CD4-positive, alpha-beta T cell treated with Interleukin-10 for 1 hour (primary cell): ENCODE measurements around the gene FAM163B.
"Not testable (repeated sequence)": the region's sequence is repeated elsewhere in the genome, so short reads cannot be mapped to it uniquely, and the experiment has no call there.

Source experiments
- DNase-seq: peaks from one replicate; pipeline ENCODE4 v3.0.0-alpha.2; 2020

The FAM163B gene

DNA sequence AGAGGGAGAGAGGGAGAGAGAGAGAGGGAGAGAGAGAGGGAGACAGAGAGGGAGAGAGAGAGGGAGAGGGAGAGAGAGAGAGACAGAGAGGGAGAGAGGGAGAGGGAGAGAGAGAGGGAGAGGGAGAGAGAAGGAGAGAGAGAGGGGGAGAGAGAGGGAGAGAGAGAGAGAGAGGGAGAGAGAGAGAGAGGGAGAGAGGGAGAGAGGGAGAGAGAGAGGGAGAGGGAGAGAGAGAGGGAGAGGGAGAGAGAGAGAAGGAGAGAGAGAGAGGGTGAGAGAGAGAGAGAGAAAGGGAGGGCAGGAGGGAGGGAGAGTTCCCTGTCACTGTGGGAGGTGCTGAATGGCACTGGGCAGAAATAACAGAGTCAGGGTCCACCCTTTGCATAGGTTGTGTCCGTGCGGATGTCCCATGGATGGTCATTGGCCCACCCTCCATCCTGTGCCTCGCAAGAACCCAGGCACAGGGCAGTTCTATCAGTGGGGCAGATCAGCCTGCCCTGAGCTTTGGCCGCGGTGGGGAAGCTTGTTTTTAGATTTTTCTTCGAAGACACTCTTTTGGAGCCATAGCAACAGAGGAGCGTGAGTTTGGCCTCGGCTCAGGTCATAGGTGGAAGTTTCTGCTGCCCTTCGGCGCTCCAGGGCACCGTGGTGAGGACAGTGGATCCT, 44.6 kb downstream of the FAM163B start:
- no peak for DNase-seq

DNA sequence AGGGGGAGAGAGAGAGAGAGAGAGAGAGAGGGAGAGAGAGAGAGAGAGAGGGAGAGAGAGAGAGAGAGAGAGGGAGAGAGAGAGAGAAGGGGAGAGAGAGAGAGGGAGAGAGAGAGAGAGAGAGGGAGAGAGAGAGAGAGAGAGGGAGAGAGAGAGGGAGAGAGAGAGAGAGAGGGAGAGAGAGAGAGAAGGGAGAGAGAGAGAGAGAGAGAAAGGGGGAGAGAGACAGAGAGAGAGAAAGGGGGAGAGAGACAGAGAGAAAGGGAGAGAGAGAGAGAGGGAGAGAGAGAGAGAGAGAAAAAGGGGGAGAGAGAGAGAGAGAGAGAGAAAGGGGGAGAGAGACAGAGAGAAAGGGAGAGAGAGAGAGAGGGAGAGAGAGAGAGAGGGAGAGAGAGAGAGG, 45.4 kb downstream of the FAM163B start:
- DNase-seq = not testable (repeated sequence)

DNA sequence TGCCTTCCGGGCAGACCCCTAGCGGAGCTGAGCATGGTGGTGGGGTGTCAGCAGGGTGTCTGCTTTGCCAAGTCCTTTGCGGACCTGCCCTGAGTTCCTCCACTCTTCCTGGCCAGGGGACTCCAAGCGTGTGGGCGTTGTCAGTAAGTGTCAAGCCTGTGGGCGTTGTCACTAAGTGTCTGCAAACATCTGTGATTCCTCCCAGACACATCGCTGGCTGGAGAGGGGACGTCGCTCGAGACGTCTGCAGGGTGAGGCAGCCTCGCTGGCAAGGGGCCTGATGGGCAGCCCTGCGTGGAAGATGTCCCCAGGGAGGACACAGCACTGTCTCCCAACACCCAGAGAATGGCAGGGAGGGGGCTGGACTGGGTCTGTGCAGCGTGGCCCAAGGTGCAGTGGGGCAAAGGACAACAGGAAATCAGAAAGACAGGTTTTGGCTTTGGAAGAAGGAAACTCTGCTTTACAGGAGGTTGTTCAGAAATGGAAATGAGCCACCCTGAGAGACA, 45.8 kb downstream of the FAM163B start:
- DNase-seq = no peak

DNA sequence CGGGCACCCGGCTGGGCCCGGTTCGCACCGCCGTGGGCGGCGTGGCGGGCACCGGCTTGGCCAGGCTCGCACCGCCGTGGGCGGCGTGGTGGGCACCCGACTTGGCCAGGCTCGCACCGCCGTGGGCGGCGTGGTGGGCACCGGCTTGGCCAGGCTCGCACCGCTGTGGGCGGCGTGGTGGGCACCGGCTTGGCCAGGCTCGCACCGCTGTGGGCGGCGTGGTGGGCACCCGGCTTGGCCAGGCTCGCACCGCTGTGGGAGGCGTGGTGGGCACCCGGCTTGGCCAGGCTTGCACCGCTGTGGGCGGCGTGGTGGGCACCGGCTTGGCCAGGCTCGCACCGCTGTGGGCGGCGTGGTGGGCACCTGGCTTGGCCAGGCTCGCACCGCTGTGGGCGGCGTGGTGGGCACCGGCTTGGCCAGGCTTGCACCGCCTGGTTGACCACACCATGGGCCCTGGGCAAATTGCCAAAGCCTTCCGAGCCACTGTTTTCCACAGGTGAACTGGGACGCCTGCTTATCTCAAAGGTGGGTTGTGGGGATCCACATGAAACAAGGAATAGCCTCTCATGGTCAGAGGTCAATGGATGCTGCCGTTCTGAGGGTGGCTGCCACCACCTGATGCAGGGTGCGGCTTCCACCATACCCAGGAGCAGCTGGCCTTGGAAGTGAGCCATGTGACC, 46.4 kb downstream of the FAM163B start:
- DNase-seq = no peak

DNA sequence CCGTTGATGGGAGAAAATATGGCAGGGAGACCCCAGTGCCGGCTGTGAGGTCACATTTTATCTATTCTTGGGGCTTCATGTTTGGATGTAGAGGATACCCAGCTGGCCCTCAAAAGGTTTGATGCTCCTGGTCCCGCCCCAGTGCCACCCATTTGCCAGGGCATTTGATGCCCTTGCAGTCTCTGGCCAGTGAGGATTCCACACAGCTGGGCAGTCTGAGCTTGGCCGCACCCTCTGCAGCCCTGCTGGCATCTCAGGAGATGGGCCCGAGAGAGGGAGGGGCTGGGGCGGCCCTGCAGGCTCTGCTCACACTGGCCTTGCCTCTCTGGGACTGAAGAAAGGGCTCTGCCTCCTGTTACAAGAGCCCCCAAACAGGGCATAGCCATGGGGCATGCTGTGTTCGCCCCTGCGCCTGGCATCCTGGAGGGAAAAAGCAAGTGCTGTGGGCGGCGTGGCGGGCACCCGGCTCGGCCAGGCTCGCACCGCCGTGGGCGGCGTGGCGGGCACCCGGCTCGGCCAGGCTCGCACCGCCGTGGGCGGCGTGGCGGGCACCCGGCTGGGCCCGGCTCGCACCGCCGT, 47.1 kb downstream of the FAM163B start:
- DNase-seq = no peak

DNA sequence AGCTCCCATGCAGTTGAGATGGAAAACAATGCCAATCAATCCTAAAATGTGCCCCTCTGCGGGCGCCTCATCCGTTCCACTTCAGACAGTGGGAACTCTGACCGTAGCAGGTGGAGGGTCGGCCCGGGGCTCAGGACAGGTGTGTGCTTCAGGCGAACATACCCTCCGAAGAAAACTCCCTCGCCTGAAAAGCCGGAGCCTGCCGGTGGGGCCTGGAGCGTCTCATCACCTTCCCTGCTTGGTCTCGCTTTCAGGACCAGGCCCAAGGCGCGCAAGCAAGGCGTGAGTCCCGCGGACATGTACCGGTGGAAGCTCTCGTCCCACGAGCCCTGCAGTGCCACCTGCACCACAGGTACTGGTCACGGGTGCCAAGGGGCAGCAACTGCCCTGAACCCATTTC, 48.2 kb downstream of the FAM163B start:
- no peak for DNase-seq

DNA sequence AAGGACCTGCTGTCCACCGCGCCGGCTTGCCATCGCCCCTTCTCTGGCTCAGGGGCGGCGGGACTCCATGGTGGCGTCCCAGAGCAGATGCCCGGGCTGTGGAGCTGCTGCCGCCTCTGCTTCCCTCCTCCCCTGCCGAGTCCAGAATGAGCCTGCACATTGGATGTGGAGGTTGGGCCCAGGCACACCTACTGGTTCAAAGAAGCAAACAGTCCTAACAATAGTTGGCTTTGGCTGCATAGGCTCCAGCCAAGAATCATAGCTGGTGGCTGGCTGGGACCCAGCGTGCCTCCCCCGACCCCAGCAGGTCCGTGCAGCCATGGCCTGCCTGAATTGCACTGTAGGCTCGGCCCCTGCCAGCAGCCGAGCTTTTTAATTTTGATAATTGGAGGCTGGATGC, 48.9 kb downstream of the FAM163B start:
- DNase-seq = no peak

DNA sequence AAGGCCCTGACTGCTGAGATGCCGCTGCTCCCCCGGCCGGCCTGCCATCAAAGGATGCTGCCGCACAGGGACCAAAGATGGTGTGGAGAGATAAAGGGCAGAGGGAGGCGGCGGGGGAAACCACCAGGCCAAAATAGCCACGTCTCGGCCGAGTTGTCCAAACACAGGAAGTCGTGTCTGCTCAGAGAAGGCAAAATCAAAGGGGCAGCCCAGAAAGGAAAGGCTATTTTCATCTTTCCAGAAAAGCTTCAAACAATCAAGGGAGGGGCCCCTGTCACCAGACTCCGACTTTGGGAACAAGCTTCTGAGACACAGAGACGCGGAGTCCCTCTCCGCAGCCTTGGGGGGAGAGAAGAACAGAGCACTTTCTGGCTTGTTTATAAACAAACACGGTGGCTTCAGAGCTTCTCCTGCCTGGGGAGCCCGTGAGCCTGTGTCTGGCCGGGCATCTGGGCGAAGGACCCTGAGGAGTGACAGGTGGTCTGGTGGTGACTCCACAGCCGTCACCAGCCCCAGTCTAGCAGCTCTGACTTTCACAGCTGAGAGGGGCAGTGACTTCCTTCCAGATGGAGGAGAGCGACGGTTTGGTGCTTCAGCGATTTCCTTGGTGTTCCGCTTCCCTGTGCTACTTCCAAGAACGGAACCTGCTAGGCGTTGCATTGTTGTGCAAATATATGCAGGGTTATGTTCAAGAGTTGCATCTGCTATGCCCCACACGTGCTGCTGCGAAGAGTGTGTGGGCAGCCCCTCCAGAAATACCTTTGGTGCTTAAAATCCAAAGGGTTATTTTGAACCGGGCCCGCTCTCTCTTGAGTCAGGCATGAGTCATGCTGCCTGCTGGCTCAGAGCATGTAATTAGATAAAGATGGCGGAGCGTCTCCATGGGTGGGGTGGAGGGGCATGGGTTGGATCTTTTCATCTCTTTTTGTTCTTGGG, 50.7 kb downstream of the FAM163B start:
- no peak for DNase-seq

DNA sequence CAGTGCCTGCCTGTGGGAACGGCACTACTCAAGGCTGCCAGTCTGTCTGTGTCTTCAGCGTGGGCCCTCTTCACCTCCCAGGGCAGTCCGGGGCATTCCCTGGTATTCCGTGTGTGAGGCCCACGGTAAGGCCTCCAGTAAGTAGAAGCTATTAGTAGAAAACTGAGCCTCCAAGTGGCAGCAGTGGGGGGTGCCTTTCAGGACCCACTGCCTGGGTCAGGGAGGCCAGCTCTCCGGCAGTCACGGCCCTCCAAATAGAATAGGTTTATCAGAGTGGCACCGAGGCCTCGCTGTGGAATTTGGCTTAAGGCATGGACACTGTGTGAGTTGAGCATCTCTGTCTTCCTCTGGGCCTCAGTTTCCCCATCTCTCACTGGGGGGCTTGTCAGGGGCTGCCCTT, 51.6 kb downstream of the FAM163B start:
- DNase-seq = no peak

DNA sequence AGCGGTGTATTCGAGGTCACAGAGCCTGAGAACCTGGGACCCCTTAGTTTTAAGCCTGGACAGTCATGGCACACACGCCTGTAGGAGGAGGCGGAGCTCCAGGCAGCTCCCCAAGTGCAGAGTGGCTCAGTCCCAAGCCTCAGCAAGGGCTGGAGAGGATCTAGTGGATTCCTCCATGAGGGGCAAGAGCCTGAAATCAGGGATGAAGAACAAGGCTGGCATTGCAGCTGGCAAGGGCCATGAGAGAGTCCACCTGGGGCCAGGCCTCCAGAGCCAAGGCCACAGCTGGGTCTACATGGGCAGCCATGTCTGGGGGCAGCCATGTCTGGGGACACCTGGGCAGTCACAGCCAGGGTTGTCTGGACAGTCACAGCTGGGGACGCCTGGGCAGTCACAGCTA, 52.8 kb downstream of the FAM163B start:
- DNase-seq = no peak

DNA sequence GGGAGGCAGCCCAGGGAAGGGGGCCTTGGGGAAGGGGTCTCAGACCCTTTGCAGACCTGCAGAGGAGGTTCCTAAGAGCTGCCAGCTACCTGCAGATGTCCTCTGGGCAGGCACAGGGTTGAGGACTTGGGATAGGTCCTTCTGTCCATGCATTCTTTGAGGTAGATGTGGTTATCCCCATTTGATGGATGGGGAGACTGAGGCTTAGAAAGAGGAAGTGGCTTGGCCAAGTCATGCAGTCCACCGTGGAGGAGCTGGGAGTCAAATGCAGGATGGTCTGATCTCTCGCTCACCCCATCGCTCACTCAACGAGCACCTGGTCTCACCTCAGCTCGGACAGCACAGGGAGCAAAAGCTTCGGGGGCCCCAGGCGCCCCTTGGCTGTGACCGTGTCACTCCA, 54.5 kb downstream of the FAM163B start:
- DNase-seq = no peak

DNA sequence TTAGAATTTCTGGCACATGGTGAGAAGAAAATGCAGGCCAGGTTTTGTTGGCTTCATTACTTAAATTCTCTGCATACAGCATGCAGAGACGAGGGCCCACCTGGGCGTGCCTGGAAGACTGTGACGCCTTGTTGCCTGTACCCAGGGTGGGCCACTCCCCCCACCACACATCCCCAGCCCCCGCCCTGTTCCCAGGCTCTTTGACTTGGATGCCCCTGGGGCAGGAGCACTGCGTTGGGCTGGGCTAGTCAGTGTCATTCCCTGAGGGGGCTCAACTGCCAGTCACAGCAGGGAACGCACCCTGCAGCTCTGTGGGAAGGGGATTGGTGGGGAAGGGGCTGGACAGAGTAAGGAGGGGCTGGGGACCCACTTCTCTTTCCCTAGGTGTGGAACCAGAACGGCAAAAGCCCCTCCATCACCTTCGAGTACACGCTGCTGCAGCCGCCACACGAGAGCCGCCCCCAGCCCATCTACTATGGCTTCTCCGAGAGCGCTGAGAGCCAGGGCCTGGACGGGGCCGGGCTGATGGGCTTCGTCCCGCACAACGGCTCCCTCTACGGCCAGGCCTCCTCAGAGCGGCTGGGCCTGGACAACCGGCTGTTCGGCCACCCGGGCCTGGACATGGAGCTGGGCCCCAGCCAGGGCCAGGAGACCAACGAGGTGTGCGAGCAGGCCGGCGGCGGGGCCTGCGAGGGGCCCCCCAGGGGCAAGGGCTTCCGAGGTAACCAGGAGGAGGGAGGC, 55.0 kb downstream of the FAM163B start:
- DNase-seq = no peak

DNA sequence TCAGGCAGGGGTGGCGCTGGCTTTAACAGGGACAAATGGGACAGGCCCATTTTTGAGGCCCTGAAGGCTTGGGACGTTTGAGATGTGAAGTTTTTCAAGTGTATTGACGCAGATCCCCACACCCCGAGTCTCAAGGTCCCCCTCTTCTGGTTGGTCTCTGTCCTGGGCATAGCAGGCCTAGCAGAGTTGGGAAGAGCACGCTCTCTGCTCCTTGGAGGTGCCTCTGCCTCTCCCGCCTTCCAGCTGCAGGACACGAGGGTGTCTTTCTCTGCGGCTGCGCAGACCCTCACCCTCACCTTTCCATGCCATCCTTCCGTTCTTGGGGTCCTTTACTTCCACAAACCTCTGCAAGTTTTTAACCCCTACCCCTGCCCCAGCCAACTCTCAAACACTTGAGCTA, 56.1 kb downstream of the FAM163B start:
- no peak for DNase-seq

DNA sequence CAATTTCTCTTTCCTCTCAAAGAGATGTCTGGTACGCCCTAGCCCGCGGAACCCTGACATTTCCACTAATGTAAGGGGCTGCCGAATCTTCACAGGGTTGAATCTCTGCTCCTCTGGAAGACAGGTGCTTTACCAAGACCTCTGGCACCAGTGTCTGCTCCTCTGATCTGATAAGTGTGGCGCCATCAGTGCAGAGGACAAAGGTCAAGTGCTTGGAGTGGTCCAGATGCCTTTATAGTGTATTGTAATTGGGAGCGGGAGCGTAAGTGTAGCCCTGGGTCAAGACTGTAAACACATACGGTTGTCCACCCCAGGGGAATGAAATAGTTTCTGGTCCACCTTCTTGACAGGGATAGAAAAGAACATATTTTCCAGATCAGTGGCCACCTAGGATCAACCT, 57.0 kb downstream of the FAM163B start:
- no peak for DNase-seq

DNA sequence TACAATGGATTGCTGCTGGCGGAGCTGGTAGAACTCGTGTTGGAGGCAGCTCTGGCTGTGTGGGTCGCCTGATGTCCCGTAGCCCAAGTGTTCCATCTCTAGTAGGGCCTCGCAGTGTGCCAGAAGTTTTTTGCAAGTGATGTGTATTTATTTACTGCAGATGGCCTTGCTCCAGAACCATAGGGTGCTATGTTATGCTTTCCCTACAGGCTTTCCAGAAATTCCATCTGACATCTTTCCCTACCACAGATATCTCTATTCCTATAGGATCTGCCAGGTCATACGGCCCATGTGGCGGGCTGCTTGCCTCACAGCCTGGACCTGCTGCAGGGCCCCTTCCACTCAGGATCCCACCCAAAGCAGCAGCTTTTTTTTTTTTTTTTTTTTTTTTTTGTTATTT, 57.7 kb downstream of the FAM163B start:
- no peak for DNase-seq

DNA sequence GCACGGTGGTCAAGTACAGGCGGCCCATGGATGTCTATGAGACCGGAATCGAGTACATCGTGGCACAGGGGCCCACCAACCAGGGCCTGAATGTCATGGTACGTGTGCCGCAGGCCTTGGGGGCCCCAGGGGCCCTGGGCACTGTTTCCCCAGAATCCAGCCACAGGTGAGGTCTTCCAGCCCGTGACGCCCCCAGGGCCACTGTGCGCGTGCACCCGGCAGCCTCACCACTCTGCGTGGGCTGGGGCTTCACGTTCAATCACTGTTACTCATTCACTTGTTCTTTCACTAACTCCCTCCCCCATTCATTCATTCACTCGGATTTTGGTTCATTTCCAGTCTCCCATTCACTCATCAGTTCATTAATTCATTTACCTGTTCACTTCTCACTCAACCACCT, 62.1 kb downstream of the FAM163B start:
- DNase-seq = no peak

DNA sequence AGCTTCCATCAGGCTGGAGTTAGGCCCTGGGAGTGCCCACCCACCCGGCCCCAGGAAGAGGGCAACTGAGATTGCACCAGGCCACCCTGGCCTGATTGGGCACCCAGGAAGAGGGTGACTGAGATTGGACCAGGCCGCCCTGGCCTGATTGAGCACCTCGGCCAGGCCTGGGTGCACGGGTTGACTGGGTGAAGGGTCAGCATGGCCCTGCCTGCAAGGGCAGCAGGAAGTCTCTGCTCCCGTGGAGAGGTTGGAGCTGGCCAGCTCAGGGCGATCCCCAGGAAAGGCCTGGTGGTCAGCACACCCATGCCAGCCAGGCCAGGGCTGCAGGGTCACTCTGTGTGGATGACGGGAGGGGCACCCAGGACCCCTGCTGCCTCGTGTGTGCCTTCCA, 62.9 kb downstream of the FAM163B start:
- DNase-seq = no peak

DNA sequence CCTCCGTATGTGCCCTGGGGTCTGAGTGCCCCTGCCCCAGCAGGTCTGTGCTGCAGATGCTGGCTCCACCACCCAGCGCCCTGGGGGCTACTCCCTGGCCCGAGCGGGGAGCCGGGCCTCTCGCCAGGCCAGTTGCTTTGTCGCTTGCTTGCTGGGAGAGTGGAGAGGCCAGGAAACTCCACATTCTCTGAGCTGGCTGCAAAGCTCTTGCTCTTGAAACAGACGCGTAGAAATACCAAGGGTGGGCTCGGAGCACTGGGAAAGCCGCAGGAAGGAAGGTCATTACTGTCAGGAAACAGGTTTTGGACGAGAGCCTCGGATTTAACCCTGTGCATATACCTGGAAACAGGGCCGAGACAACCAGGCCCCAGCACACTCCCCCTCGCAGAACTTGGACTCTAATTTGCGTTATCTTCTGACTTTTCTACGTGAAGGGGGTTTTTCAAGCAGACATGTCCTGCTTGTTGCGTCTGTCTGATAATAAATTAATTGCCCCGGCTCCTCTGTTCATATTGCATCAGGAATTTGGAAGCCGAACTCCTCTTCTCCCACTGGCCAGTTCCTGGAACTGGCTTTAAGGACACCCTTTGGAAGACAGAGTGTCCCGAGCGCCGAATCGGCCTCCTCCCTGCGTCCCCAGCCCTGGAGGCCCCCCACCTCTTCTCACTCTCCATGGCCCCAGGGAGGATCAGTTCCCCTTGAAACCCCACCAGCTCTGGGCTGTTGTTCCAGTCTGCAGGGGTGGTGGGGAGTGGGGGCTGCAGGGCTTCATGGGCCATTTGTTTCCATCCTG, 63.5 kb downstream of the FAM163B start:
- no peak for DNase-seq

DNA sequence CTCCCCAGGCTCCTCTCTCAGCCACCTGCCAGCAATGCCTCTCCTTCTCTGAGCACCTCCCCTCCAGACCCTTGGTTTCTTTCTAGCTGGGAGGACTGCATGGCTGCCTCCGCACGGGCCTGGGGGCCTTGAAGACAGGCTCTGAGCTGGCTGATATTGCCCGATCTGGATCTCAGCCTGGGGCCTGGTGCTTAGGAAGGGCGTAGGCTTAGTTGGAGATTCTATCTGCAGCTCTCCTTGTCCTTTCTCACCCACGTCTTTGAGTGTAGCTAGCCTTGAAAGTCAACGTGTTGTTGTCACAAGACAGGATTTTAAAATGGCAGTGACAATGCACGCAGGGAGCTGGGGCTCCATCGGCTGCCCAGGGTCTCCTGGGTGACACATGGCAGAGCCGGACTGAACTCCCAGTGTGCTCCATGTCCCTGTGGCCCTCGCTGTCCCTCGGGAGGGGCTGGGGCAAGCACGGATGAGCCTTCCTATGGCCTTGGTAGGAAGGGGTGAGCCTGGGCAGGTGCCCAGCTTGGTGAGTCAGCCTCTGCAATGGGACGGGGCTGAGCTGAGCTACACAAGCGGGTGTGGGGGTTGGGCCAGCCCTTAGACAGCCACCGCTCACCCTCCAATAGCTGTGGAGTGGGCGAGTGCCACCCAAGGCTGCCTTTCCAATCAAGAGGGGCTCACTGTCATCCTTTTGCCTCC, 65.3 kb downstream of the FAM163B start:
- no peak for DNase-seq

DNA sequence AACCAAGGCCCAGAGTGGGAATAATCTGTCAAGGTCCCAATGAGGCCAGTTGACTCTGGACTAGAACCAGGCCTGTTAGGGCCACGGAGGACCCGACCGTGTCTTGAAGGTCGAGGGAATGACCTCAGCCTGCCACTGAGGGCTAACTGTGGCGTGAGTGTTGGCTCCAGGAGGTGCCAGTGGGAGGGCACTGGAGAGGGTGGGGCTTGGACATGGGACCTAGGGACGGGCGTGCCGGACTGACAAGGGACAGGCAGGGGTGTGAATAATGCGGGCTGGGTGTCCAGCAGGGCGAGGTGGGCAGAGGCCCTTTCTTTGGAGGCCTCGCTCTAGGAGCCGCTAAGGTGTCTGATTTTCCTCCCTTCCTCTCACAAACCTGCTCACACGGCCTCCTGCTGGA, 67.2 kb downstream of the FAM163B start:
- no peak for DNase-seq

DNA sequence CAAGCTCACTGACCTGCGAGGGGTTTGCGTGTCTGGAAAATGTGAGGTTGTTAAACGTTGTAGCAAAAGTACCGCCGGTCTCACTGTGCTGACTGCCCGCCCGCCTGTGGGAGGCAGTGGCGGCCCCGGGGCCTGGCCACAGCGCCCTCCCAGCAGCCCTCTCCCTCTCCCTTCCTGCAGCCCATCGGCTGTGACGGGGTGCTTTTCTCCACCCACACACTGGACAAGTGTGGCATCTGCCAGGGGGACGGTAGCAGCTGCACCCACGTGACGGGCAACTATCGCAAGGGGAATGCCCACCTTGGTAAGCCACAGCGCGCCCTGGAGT, 68.5 kb downstream of the FAM163B start:
- DNase-seq = no peak
